K562 (cell line): ENCODE data around the gene BNIP5. TPM values are rescaled to one million over a fixed set of nuclear protein-coding genes. Genes with fewer than 3 reads are reported as not detected.

Experiments
- ADNP ChIP-seq: fragments of 200-800 bp; sonication (Bioruptor generic); IDR thresholded peaks from 2 replicates; pipeline ENCODE4 v1.6.1; 2016; ENCODE audit warnings: missing genetic modification characterization, missing compliant biosample characterization
- ARID2 ChIP-seq: fragments of 450-650 bp; IDR thresholded peaks from 2 replicates; pipeline ENCODE4 v1.6.1; 2017; ENCODE audit warnings: antibody characterized with exemption, mild to moderate bottlenecking
- ATF7 ChIP-seq: fragments of 450-650 bp; IDR thresholded peaks from 2 replicates; pipeline ENCODE4 v1.7.1; 2014; ENCODE audit warnings: mild to moderate bottlenecking, moderate library complexity
- C11orf30 ChIP-seq: fragments of 450-650 bp; IDR thresholded peaks from 2 replicates; pipeline ENCODE4 v1.6.1; 2016; ENCODE audit warnings: low read depth, mild to moderate bottlenecking
- CBFA2T3 ChIP-seq: fragments of 450-650 bp; IDR thresholded peaks from 2 replicates; pipeline ENCODE4 v1.6.1; 2017
- DACH1 ChIP-seq: fragments of 450-650 bp; IDR thresholded peaks from 2 replicates; pipeline ENCODE4 v1.6.1; 2018; ENCODE audit not compliant: partially characterized antibody
- DIDO1 ChIP-seq: fragments of 450-650 bp; IDR thresholded peaks from 2 replicates; pipeline ENCODE4 v1.6.1; 2016; ENCODE audit warnings: low read depth, missing biosample characterization, missing genetic modification characterization
- FOSL1 ChIP-seq: fragments of 200-800 bp; sonication (Bioruptor generic); conservative IDR thresholded peaks from 2 replicates; pipeline ENCODE4 v1.6.1; 2016; ENCODE audit warnings: missing genetic modification characterization, missing compliant biosample characterization
- HIVEP1 ChIP-seq: fragments of 250-450 bp; sonication (Bioruptor Pico); IDR thresholded peaks from 2 replicates; pipeline ENCODE4 v1.4.0; 2020; ENCODE audit warnings: mild to moderate bottlenecking
- NR3C1 ChIP-seq: sonication (generic); formaldehyde crosslinking; IDR thresholded peaks from 2 replicates; pipeline ENCODE4 v1.8.1; 2022; ENCODE audit warnings: missing genetic modification reagents
- PCBP2 ChIP-seq: fragments of 200-400 bp; formaldehyde crosslinking; IDR thresholded peaks from 2 replicates; pipeline ENCODE4 v1.6.1; 2018; ENCODE audit warnings: low read length, low read depth, mild to moderate bottlenecking, moderate library complexity; ENCODE audit not compliant: poor library complexity, severe bottlenecking
- POLR2AphosphoS5 ChIP-seq: IDR thresholded peaks from 2 replicates; pipeline ENCODE4 v1.6.1; 2011; ENCODE audit warnings: mild to moderate bottlenecking, low read depth, low read length, moderate library complexity; ENCODE audit not compliant: control insufficient read depth, insufficient read depth
- SMAD4 ChIP-seq: fragments of 250-450 bp; sonication (Bioruptor Pico); conservative IDR thresholded peaks from 2 replicates; pipeline ENCODE4 v1.8.0; 2021; ENCODE audit warnings: inconsistent platforms, mild to moderate bottlenecking, moderate library complexity
- SMARCA5 ChIP-seq: fragments of 450-650 bp; IDR thresholded peaks from 2 replicates; pipeline ENCODE4 v1.6.1; 2016
- SREBF2 ChIP-seq: sonication (generic); formaldehyde crosslinking; IDR thresholded peaks from 2 replicates; pipeline ENCODE4 v1.4.0; 2020; ENCODE audit warnings: mild to moderate bottlenecking, missing genetic modification reagents
- TGIF2 ChIP-seq: sonication (generic); formaldehyde crosslinking; IDR thresholded peaks from 2 replicates; pipeline ENCODE4 v1.8.1; 2022; ENCODE audit warnings: mild to moderate bottlenecking, missing genetic modification reagents, moderate library complexity
- THRA ChIP-seq: fragments of 450-650 bp; IDR thresholded peaks from 2 replicates; pipeline ENCODE4 v1.6.1; 2017; ENCODE audit warnings: mild to moderate bottlenecking, moderate library complexity
- UBTF ChIP-seq, 2 experiments: IDR thresholded peaks; 2 replicates each; pipeline ENCODE4 v1.6.1; 2012; ENCODE audit warnings: improper control_type of control experiment in 2 of 2, low read depth in 2 of 2, low read length in 2 of 2, borderline replicate concordance in 1 of 2
- ZBTB7A ChIP-seq: IDR thresholded peaks from 2 replicates; pipeline ENCODE4 v1.6.1; 2011; ENCODE audit warnings: low read depth, mild to moderate bottlenecking, low read length, moderate library complexity, borderline replicate concordance; ENCODE audit not compliant: control insufficient read depth
- ZNF263 ChIP-seq: sonication (generic); formaldehyde crosslinking; IDR thresholded peaks from 2 replicates; pipeline ENCODE4 v1.8.0; 2022; ENCODE audit warnings: mild to moderate bottlenecking, missing genetic modification reagents, borderline replicate concordance
- ZNF511 ChIP-seq: sonication (generic); formaldehyde crosslinking; IDR thresholded peaks from 2 replicates; pipeline ENCODE4 v1.8.0; 2022; ENCODE audit warnings: mild to moderate bottlenecking, missing genetic modification reagents
- ZNF696 ChIP-seq: fragments of 250-450 bp; sonication (Bioruptor Pico); conservative IDR thresholded peaks from 2 replicates; pipeline ENCODE4 v1.4.0; 2020; ENCODE audit warnings: mild to moderate bottlenecking, moderate library complexity
- ZNF717 ChIP-seq: fragments of 250-450 bp; sonication (Bioruptor Pico); IDR thresholded peaks from 2 replicates; pipeline ENCODE4 v1.5.0; 2021
- ZNF740 ChIP-seq, 3 experiments: fragments of 200-800 bp in 1 of 3; sonication (Bioruptor generic) in 1 of 3; sonication (generic) in 1 of 3; formaldehyde crosslinking in 1 of 3; IDR thresholded peaks; 2 replicates each; pipeline versions ENCODE4 v1.6.1 to v1.8.0; 2016 to 2022; ENCODE audit warnings: mild to moderate bottlenecking in 2 of 3, missing compliant biosample characterization in 2 of 3, missing genetic modification characterization in 2 of 3, missing genetic modification reagents in 1 of 3
- ZNF780A ChIP-seq: fragments of 250-450 bp; sonication (Bioruptor Pico); IDR thresholded peaks from 2 replicates; pipeline ENCODE4 v1.5.0; 2021; ENCODE audit warnings: mild to moderate bottlenecking
- ZSCAN32 ChIP-seq: fragments of 450-650 bp; formaldehyde crosslinking; IDR thresholded peaks from 2 replicates; pipeline ENCODE4 v1.4.0; 2020; ENCODE audit warnings: mild to moderate bottlenecking, moderate library complexity
- polyA plus RNA-seq, 8 experiments: library from polyadenylated mRNA; depleted of rRNA in 4 of 8; stranded (reverse) in 5 of 8; unstranded in 3 of 8; fragments of >200 nt; fragmentation: Nextera tagmentation in 2 of 8; fragmentation: Illumina TruSeq in 1 of 8; extraction: Ambion mirVana in 2 of 8; extraction: Trizol in 1 of 8; gene quantifications; 2 replicates each; pipeline versions ENCODE4 v1.2.1 to v1.2.3, GENCODE V29; 2011 to 2014; ENCODE audit warnings: inconsistent platforms in 1 of 8, missing spikeins in 1 of 8
- total RNA-seq, 7 experiments: library from RNA; depleted of rRNA in 6 of 7; stranded (reverse); fragments of >200 nt in 6 of 7; fragmentation: Illumina TruSeq in 2 of 7; extraction: Trizol in 2 of 7; gene quantifications; 2 replicates each; pipeline versions ENCODE4 v1.2.1 to v1.2.3, GENCODE V29; 2011 to 2021; ENCODE audit warnings: low replicate concordance in 1 of 7

The BNIP5 gene
- total and polyA plus RNA-seq, 9 of the 15 experiments (the other 6 are each of a cell fraction or from before 2014, with no cell fraction given), result not detected

GRCh38 chr6:36285797-36286196, 50.9 kb downstream of the BNIP5 start (continued):
- TF ChIP-seq UBTF (IDR thresholded peaks at IDR 0.05; ENCODE audit: borderline replicate concordance in 1 of 2, low read depth in 2 of 2, low read length in 2 of 2), result no peak
- no peak for TF ChIP-seq HIVEP1 (CRISPR knock-in tag)
- no peak for TF ChIP-seq SMARCA5
- TF ChIP-seq CBFA2T3, result peak; percentile 35; the same call in 1 of the 2 replicates
- TF ChIP-seq DIDO1 (tag), result no peak
- TF ChIP-seq ZNF263 (CRISPR knock-in tag), result no peak
- no peak for TF ChIP-seq NR3C1
- peak; percentile 27 for TF ChIP-seq SMAD4 (CRISPR knock-in tag)
- no peak for TF ChIP-seq TGIF2
- TF ChIP-seq ATF7, result no peak
- no peak for TF ChIP-seq PCBP2
- no peak for TF ChIP-seq ZNF740 (CRISPR knock-in tag; IDR thresholded peaks at IDR 0.05)
- TF ChIP-seq ZNF740 (tag; IDR thresholded peaks at IDR 0.05), result no peak
- TF ChIP-seq ZSCAN32 (CRISPR knock-in tag), result no peak
- no peak for TF ChIP-seq ADNP (tag)
- TF ChIP-seq ZNF780A, result no peak
- TF ChIP-seq ZNF717 (CRISPR knock-in tag), result no peak
- TF ChIP-seq THRA, result no peak
- no peak for TF ChIP-seq ZNF511 (CRISPR knock-in tag)
- TF ChIP-seq SREBF2 (CRISPR knock-in tag), result no peak
- no peak for TF ChIP-seq ARID2
- TF ChIP-seq FOSL1 (tag), result peak; percentile 63
- no peak for TF ChIP-seq POLR2AphosphoS5
- 0 out of 2 replicates have a peak, but pooled peaks have one; percentile 26 for TF ChIP-seq C11orf30
- no peak for TF ChIP-seq DACH1
- no peak for TF ChIP-seq ZNF696 (CRISPR knock-in tag)
- no peak for TF ChIP-seq ZBTB7A
